GM18951 (cell line): ENCODE data around the gene CACNA1H.

Experiments used
- POLR2A ChIP-seq: IDR thresholded peaks from 4 replicates; pipeline ENCODE4 v1.6.1; 2011; ENCODE audit warnings: mild to moderate bottlenecking; ENCODE audit not compliant: insufficient read length, insufficient read depth; ENCODE audit errors: extremely low read depth
- in situ Hi-C: fragments of 300-500 bp; cut with MboI; formaldehyde crosslinking; loops from one replicate; pipeline ENCODE4 v1.12.0; 2022; ENCODE audit warnings: low sequenced_read_pairs, mixed read lengths, inconsistent platforms; ENCODE audit not compliant: unreplicated experiment

The CACNA1H gene

DNA sequence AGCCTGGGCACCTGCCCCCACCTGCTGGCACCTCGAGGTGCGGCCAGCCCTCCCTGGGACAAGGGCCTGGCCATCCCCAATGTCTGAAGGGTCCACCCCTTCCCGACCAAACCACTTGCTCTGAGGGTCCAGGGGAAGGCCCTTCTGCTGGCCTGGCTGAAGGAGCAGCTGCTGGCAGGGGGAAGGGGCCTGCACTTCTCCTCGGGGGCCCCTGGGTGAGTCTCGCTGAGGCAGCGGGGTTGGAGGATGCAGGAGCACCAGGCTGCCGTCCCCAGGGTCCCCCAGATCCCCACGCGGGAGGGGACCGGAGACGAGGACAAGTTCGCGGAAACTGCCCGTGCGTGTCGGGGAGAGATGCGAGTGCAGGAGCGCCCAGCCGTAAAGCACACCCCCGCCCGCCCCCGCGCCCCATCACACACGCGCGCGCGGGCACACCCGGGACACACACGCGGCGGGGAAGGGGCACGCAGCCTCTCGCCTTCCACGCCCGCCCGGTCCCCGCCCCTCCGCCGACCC is 725 bp upstream of the CACNA1H start:
- no peak for TF ChIP-seq POLR2A
- in situ Hi-C loops, result no loop called here

DNA sequence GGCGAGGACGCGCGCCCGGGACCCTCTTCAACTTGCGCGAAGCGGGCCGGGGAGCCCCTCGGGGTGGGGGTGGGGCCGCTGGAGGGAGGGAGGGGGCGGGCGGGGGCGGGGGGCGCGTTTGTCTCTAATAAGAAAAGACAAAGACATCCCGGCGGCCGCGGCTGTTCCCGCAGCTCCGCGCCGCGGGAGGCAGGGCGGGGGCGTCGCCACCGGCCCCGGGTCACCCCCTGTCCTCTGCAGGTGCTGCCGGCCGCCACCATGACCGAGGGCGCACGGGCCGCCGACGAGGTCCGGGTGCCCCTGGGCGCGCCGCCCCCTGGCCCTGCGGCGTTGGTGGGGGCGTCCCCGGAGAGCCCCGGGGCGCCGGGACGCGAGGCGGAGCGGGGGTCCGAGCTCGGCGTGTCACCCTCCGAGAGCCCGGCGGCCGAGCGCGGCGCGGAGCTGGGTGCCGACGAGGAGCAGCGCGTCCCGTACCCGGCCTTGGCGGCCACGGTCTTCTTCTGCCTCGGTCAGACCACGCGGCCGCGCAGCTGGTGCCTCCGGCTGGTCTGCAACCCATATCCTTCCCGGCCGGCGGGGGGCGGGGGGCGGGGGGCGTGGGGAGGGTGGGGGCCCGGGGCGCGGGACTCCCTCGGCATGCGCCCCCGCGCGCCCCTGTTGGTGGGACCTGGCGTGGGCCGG is 714 bp downstream of the CACNA1H start:
- no peak for TF ChIP-seq POLR2A
- in situ Hi-C loops, result no loop called here

DNA sequence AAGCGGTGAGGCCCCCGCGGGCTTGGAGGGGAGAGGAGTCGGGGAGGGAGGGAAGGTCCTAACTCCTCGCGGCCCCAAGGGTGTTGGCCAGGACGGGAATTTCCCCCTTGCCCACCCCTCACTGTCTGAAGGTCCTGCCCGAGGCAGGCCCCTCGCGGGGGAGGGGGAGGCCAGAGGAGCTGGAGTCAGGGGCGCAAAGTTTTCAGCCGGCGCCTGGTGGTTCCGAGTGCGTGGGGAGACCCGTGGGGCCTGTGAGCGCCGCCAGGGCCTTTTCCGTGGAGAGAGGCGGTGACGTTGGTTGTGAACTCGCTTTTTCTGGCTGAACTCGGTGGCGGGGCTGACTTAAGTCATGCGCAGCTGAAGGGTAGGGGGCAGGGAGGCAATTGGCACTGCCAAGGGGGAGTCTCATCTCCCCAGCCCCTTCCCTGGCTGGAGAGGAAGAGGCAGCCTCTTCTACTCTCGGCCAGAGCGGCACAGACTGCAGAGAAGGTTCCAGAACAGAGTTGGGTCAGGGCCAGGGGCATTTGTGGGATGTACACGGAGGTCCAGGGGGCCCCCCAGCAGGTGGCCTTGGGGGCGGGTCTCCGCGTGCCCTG is 1.5 kb downstream of the CACNA1H start:
- no peak for TF ChIP-seq POLR2A
- in situ Hi-C loops, result no loop called here

DNA sequence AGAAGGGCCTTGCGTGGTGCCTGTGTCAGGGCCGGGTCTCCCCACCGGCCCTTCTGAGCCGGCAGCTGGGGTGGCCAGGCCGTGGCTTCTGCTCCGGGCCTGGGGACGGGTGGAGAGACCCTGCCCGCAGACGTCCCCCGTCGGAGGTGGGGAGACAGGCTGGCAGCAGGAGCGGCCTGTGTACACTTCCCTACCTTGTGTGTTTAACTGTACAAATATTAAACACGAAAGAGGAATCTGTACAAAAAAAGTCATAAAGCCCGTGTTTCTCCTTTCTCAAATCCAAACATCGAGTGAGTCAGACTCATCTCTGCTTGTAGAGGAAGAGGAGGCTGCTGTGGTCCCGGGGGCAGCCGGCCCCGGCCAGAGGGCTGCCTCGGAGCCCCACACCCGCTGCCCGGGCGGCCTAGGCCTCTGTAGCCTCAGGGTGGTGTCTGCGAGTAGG is 2.0 kb downstream of the CACNA1H start:
- no peak for TF ChIP-seq POLR2A
- in situ Hi-C loops, result no loop called here

DNA sequence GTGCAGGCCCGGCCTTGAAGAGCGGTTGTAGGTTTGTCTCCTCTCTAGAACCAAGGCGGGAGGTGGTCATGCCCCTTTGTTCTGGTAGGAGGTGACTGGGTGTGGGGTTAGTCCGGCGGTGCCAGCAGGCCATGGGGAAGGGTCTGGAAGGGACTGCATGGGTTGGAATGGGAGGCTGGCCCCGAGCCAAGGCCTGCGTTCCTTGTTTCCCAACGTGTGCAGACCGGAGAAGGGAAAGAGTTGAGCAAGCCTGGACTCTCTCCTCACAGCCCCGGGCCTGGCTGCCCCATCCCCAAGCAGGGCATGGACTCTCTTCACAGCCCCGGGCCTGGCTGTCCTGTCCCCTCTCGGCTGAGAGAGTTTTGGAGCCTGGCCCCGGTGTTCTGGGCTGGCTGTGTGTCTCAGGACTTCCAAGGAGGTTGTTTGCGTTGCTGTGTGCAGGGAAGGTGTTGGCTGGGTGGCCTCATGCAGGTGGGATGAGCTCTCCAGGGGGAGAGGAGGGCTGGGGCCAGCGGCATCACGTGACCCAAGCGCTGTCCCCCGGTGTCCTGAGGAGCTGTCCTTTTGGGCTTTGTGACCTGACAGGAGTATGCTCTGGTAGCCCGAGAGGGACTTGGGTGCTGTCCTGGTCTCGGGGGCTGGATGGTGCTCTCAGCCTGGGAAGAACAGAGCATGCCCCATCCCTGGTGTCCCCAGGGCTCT is 2.6 kb downstream of the CACNA1H start:
- TF ChIP-seq POLR2A, result no peak
- in situ Hi-C loops, result no loop called here

DNA sequence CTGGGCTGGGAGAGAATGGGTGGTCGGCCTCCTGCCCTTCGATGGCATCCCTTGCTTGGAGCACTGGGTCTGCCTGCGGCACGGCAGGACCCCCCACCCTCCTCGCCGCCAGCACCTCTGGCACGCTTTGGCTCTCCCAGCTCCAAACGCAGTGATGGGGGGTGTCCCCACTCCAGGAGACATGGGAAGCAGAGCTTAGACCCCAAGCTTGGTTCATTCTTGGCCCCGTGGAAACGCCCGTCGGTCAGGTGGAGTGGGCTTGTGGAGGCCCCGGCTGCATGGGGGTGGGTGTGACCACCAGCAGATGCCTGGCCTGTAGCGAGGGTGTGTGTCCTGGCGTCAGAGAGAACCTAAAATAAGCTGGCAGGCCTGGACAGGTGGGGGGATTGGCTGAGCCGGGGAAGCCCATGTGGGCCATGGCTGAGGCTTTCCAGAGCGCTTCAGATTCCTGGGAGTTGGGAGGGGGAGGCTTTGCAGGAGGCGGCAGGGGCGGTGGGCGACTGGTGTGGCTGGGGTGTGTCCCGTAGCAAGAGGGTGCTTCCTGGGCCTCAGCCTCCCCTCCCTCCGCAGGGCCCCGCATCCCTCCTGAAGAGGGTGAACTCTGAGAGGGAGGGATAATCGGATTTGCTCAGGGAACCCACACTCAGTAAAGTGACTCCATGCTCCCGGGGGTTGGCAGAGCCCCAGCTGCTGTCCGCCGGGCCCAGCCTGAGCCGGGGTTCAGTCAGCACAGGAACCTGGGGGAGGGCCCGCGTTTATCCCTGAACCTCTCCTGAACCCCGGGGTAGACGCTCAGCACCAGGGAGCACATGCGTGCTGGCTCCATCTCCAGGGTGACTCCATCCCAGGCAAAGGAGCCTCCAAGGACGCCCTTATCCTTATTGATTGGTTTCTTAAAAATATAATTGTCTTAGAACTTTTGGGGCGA is 3.4 kb downstream of the CACNA1H start:
- no peak for TF ChIP-seq POLR2A
- in situ Hi-C loops, result no loop called here

DNA sequence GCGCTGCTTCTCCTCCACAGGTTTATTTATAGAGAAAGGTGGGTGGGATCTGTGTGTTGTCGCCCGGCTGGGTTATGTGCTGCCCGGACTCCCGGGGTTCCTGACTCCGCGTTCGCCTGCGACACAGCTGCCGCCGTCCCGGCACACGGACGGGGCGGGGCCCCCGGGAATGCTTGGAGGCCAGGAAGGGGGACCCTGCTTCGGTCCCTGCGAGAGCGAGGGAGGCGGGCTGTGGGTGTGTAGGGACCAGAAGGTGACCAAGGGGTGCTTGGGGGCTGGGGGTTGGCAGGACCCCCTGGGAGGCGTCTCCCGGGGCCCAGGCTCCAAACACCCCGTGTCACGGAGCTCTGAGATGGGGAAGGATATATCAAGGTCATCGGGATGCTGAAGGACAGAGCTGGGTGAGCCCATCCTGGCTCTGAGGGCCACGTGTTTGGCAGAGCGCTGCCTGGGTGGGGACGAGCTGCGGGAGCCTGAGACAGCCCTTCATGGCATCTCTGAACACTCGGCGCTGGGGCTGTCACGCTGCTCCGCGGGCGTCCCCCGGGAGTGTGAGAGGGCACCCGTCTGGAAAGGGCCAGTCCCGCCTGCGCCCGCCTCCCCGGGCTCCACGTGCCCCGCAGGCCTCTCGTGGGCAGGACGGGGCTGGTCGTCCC is 4.2 kb downstream of the CACNA1H start:
- TF ChIP-seq POLR2A, result no peak
- in situ Hi-C loops, result no loop called here

DNA sequence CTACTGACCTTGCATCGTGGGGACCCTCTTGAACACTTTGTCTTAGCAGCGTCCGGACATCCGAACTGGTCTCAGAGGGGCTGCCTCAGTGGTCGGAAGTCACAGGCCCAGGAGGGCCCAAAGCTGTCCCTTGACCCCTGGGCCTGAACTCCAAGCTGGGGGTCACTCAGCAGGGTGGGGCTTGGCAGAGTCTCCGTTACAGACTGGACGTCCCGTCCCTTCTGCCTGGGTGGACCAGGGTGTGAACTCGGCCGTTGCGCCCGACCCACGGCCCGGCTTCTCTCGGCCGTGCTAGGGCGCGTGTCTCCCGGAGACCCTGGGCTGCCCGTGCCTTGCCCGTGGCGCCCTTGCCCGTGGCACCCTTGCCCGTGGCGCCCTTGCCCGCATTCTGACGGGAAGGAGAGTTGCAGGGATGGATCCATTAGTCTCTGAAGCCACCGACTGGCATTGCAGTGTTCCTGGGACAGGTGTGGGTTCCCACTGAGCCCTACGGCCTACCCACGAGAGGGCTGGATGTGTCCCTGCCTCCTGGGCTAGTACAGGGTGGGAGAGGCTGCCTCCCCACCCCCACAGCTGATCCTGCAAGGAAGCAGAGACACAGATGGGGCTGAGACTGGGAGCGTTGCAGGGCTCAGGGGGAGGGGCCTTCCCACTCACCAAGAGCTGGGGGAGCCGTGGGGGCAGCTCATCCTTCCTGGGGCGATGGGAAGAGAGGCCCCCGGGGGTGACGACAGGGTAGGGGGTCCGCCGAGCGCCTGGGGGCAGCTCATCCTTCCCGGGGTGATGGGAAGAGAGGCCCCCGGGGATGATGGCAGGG is 4.9 kb downstream of the CACNA1H start:
- in situ Hi-C loops, result no loop called here
- TF ChIP-seq POLR2A, result no peak

DNA sequence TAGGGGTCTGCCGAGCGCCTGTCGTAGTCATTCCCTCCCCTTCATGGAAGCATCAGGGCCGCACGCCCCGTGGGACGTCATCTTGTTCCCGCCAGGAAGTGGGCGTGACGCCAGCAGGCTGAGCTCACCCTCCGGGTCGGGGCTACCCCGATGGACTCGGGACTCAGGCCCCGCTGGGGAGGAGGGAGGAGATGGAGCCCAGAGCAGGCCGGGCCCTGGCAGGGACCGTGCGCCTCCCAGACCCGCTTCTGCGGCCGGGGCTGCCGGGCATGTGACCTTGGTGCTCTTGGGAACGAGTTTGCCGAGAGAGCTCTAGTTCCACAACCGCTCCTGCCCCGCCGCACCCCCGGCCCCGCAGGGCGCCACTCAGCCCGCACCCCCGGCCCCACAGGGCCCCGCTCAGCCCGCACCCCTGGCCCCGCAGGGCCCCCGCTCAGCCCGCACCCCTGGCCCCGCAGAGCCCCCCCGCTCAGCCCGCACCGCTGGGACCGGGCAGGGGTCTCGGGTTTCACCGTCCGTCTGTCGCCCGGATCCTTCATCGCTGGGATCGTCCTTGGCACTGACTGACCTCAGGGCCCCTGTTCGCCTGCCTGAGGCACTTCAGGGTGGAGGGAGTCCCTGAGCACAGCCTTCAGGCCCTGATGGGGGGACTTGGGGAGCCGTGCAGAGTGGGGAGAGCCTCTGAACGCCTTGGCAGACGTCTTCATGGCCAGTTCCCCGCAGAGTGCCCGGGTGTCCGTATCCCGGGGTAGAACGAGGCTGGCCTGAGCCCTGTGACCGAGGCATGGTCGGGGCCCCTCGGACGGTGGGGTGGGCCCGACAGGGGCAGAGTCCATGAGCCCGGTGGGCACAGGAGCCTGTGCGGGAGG is 5.8 kb downstream of the CACNA1H start:
- in situ Hi-C loops, result no loop called here
- TF ChIP-seq POLR2A, result no peak

DNA sequence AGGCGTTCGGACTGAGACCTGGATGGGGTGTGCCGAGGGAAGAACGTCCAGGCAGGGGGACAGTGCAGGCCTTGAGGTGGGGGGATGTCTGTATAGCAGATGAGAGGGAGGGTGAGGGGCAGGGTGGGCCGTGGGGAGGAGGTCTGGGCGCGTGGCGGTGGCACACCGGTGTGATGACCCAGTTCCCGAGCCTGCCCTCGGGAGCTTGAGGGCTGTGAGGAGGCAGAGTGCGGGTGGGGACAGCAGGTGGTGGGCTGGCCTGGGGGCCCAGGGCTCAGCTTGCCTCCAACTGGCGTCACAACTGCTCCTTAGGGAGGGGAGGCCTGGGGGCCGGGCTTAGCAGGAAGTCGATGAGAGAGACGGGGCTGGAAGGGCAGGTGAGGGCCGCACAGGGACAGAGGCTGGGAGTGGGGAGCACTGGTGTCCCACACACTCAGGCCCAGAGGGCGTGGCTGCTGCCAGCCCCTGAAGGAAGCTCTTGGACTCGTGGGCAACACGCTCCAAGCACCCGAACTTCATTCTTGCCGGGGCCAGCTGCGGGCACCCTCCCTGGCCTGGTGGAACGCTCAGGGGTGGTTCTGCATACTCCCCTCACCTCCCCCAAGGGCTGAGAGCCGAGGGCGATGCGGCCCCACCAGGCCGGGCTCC is 6.5 kb downstream of the CACNA1H start:
- in situ Hi-C loops, result no loop called here
- TF ChIP-seq POLR2A, result no peak
